HUES64 (cell line): ENCODE results near the gene NUCB1.
"Not testable (repeated sequence)": the region's sequence is repeated elsewhere in the genome, so short reads cannot be mapped to it uniquely, and the experiment has no call there.

Experiments used
- H3K27ac ChIP-seq: 2 replicates; pipeline ENCODE4 v1.7.0; 2013; ENCODE audit warnings: low read depth, low read length, inconsistent platforms
- H3K27me3 ChIP-seq: 2 replicates; pipeline ENCODE4 v1.6.1; 2013; ENCODE audit warnings: mild to moderate bottlenecking, low read length; ENCODE audit not compliant: insufficient read depth
- H3K36me3 ChIP-seq: 2 replicates; pipeline ENCODE4 v1.6.1; 2013; ENCODE audit warnings: mild to moderate bottlenecking, low read length; ENCODE audit not compliant: insufficient read depth
- H3K4me1 ChIP-seq: 2 replicates; pipeline ENCODE4 v1.6.1; 2013; ENCODE audit warnings: mild to moderate bottlenecking, low read length, moderate library complexity; ENCODE audit not compliant: insufficient read depth
- H3K4me3 ChIP-seq: 2 replicates; pipeline ENCODE4 v1.5.1; 2013; ENCODE audit warnings: mild to moderate bottlenecking, low read length, moderate library complexity
- H3K9ac ChIP-seq: 2 replicates; pipeline ENCODE4 v1.6.1; 2013; ENCODE audit warnings: mild to moderate bottlenecking, low read depth, low read length
- H3K9me3 ChIP-seq: 2 replicates; pipeline ENCODE4 v1.6.1; 2013; ENCODE audit warnings: low read depth, low read length; ENCODE audit not compliant: insufficient read depth
- WGBS: fragments of 150-250, 120-280 bp; methylation state at CpG from one replicate; pipeline ENCODE4 v1.1.7; 2013; ENCODE audit warnings: missing lambda C conversion rate; 5-methylcytosine and 5-hydroxymethylcytosine counted together

The NUCB1 gene

DNA sequence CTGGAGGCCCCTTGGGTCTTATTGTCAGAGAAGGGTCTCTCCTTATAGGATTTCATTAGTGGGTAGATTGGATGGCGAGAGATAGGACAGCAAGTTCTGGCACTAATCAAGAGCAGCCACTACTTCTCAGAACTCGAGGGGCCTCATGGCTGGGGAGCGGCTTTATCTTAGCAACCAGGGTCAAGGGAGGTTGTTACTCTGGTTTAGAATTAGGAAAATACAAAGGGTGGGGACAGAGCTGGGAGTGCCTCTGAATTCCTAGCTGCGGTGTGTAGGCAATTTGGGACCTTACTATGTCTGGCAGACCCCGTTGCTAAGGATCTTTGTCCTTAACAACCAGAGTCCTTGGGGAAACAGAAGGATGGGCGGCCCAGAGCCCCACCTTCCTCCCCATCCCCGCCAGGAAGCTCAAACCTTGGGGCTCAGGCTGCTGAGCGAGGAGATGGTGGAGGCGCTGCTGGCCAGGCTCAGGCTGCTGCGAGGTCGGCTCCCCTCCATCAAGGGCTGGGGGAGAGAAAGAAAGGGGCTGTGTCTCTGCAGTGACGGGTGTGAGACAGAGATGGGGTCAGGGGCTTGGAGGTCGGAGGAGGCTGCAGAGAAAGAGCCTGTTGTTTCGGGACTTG is 32.9 kb upstream of the NUCB1 start:
- no peak overlapping the region for H3K9ac ChIP-seq
- peaks cover 13% of the 10 kb centered on the region for H3K4me1 ChIP-seq
- peaks cover 6% of the 10 kb centered on the region; the same call in 1 of the 2 replicates for H3K36me3 ChIP-seq
- H3K27me3 ChIP-seq: no peaks in the 10 kb centered on the region
- 87% methylated on average over 14 of the region's 14 CpGs for WGBS
- H3K4me3 ChIP-seq: no peak overlapping the region; the same call in 1 of the 2 replicates
- H3K27ac ChIP-seq: no peak overlapping the region
- no peaks in the 10 kb centered on the region for H3K9me3 ChIP-seq

DNA sequence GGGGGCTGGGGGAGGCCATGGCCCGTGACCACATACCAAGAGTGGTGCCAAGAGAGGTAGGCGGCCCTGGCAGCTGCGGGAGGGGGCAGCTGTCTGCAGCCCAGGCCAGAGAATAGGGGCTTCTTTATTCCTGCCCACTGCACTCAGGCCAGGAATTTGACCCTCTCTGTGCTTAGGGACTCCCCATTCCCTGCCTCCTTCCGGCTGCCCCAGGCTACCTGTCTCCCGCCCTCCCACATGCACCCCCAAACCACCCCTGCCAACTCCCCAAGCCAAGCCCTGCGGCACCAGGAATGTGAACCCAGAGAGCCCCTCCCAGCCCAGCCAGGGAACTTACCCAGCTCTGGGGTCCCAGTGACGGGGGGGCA is 32.4 kb upstream of the NUCB1 start:
- Histone ChIP-seq H3K27me3 (no peaks in the 10 kb centered on the region), H3K36me3 (peaks cover 6% of the 10 kb centered on the region; the same call in 1 of the 2 replicates), H3K9ac (peak overlapping the region; percentile 63), H3K9me3 (no peaks in the 10 kb centered on the region), H3K4me3 (peak overlapping the region; percentile 42), H3K27ac (no peak overlapping the region), H3K4me1 (peaks cover 13% of the 10 kb centered on the region)
- WGBS: 80% methylated on average over 7 of the region's 7 CpGs

DNA sequence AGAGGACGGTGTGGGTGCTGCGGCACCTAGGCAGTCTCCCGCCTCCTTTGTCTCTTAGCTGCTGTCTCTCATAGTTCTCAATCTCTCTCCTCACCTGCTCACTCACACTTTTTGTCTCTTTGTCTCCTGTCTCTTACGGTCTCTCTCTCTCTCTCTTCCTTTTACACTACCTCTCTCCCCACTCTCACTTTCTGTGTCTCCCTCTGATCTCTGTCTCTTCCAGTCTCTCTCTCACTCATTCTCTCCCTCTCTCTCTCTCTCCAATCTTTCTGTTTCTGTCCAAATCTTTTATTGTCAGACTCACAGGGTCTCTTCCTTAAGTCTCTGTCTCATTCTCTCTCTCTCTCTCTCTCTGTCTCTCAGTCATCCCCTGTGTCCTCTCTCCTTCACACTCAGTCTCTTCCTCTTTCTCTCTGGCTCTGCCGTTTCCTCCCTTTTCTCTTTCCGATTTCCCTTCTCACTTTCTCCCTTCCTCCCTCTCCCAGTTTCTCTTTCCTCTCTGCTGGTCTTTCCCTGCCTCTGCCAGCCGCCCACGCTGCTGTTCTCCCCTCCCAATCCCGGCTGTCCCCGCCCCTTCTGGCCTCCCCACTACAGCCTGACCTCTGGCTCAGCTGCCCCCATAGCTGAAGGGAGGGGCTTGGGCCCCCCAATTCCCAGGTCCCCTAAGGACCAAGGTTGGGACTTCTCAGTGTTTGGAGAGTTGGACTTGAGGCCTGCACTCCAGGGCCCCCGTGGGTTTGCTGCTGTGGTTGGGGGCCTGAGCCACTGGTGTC is 31.8 kb upstream of the NUCB1 start, which contains the start of gene PLEKHA4:
PLEKHA4 (minus strand) TSS at position 504 of the 773 bp plus-strand sequence. CDS start 997 bp downstream, outside the sequence.
- WGBS: 39% methylated on average over 11 of the region's 11 CpGs
- Histone ChIP-seq H3K4me3 (peak within 1 kb of the TSS; percentile 42), H3K27me3 (no peaks in the 10 kb centered on the region), H3K4me1 (peaks cover 16% of the 10 kb centered on the region), H3K9me3 (no peaks in the 10 kb centered on the region), H3K9ac (peak within 1 kb of the TSS; percentile 63), H3K36me3 (peaks cover 7% of the 10 kb centered on the region), H3K27ac (peak within 1 kb of the TSS; percentile 57)

DNA sequence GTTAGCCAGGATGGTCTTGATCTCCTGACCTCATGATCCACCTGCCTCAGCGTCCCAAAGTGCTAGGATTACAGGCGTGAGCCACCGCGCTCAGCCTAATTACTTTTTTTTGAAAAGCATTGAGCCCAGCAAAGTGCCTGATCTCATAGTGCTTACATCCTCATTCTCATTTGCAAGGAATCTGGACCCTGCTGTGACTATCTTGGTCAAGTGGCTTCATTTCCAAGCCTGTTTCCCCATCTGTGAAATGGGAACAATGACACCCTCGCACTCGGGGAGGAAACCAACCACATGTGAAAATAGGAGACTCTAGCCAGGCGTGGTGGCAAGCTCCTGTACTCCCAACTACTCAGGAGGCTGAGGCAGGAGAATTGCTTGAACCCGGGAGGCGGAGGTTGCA is 30.1 kb upstream of the NUCB1 start:
- Histone ChIP-seq H3K9ac (no peak overlapping the region), H3K36me3 (peaks cover 19% of the 10 kb centered on the region)
- WGBS: 95% methylated on average over 9 of the region's 9 CpGs

DNA sequence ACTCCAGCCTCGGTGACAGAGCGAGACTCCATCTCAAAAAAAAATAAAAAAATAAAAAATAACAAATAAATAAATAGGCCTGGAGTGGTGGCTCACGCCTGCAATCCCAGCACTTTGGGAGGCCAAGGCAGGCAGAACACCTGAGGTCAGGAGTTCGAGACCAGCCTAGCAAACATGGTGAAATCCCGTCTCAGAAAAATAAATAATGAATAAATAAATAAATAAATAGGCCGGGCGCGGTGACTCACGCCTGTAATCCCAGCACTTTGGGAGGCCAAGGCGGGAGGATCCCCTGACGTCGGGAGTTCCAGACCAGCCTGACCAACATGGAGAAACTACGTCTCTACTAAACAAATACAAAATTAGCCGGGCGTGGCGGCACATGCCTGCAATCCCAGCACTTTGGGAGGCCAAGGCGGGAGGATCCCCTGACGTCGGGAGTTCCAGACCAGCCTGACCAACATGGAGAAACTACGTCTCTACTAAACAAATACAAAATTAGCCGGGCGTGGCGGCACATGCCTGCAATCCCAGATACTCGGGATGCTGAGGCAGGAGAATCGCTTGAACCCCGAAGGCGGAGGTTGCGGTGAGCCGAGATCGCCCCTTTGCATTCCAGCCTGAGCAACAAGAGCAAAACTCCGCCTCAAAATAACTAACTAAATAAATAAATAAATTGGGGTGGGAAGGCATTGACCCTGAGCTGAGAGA is 28.5 kb upstream of the NUCB1 start:
- 87% methylated on average over 26 of the region's 31 CpGs for WGBS
- not testable (repeated sequence) for H3K4me3 ChIP-seq, H3K27ac ChIP-seq, H3K27me3 ChIP-seq, H3K9me3 ChIP-seq
- Histone ChIP-seq H3K4me1 (peaks cover 19% of the 10 kb centered on the region), H3K9ac (peak overlapping the region; percentile 30; the same call in 1 of the 2 replicates), H3K36me3 (peaks cover 34% of the 10 kb centered on the region)

More for the DNA sequence above, 30.1 kb upstream of the NUCB1 start:
- H3K9me3 ChIP-seq: no peaks in the 10 kb centered on the region
- H3K4me1 ChIP-seq: peaks cover 19% of the 10 kb centered on the region
- no peak overlapping the region for H3K27ac ChIP-seq
- no peaks in the 10 kb centered on the region for H3K27me3 ChIP-seq
- no peak overlapping the region for H3K4me3 ChIP-seq

DNA sequence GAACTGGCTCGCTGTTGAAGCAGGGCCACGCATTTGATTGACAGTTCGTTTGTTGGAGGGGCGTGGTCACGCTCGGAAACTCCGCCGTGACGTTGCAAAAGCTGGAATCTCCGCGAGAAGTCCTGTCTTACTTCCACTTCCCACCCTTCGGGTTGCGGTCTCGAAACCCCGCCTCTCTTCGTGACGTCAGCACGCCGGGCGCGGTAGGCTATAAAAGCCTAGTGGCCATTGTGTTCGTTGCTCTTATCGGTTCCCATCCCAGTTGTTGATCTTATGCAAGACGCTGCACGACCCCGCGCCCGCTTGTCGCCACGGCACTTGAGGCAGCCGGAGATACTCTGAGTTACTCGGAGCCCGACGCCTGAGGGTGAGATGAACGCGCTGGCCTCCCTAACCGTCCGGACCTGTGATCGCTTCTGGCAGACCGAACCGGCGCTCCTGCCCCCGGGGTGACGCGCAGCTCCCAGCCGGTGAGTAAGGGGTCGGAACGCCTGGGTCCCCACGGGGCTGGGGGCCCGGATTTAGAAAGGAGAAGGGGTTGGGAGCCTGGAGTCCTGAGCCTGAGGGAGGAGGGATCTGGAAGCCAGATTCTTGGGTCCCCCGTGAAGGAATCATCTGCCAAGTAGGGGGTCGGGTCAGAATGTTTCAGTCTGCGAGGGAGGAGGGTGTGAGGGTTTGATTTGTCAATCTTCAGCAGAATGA is 27.8 kb upstream of the NUCB1 start, which contains the start of gene PPP1R15A:
PPP1R15A (plus strand) TSS at position 240 of the 702 bp plus-strand sequence. CDS start 813 bp downstream, outside the sequence.
- peak within 1 kb of the TSS; percentile 96 for H3K27ac ChIP-seq
- peaks cover 36% of the 10 kb centered on the region for H3K36me3 ChIP-seq
- H3K4me1 ChIP-seq: peaks cover 19% of the 10 kb centered on the region
- peak within 1 kb of the TSS; percentile 89 for H3K4me3 ChIP-seq
- H3K9me3 ChIP-seq: no peaks in the 10 kb centered on the region
- H3K27me3 ChIP-seq: no peaks in the 10 kb centered on the region
- peak within 1 kb of the TSS; percentile 94 for H3K9ac ChIP-seq
- WGBS: under 1% methylated on average over 53 of the region's 53 CpGs

DNA sequence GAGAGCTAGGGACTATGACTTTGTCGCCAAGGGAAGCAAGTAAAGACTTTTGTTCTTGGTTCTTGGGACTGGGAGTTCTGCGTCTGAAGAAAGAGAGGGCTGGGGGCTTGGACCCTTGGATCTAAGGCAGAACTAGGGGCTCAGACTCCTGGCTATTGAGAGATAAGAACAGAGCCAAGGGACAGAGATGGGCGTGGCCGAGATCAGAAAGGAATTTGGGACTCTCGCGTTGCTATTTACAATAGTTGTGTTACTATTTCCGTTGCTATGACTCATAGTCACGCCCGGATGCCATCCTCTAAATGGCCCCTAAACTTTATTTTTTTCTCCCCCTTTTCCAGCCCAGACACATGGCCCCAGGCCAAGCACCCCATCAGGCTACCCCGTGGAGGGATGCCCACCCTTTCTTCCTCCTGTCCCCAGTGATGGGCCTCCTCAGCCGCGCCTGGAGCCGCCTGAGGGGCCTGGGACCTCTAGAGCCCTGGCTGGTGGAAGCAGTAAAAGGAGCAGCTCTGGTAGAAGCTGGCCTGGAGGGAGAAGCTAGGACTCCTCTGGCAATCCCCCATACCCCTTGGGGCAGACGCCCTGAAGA is 27.1 kb upstream of the NUCB1 start:
- WGBS: 17% methylated on average over 14 of the region's 14 CpGs
- peak overlapping the region; percentile 94 for H3K9ac ChIP-seq

DNA sequence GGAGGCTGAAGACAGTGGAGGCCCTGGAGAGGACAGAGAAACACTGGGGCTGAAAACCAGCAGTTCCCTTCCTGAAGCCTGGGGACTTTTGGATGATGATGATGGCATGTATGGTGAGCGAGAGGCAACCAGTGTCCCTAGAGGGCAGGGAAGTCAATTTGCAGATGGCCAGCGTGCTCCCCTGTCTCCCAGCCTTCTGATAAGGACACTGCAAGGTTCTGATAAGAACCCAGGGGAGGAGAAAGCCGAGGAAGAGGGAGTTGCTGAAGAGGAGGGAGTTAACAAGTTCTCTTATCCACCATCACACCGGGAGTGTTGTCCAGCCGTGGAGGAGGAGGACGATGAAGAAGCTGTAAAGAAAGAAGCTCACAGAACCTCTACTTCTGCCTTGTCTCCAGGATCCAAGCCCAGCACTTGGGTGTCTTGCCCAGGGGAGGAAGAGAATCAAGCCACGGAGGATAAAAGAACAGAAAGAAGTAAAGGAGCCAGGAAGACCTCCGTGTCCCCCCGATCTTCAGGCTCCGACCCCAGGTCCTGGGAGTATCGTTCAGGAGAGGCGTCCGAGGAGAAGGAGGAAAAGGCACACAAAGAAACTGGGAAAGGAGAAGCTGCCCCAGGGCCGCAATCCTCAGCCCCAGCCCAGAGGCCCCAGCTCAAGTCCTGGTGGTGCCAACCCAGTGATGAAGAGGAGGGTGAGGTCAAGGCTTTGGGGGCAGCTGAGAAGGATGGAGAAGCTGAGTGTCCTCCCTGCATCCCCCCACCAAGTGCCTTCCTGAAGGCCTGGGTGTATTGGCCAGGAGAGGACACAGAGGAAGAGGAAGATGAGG is 26.4 kb upstream of the NUCB1 start:
- H3K9ac ChIP-seq: peak overlapping the region; percentile 94
- H3K36me3 ChIP-seq: peaks cover 40% of the 10 kb centered on the region
- WGBS: 85% methylated on average over 14 of the region's 14 CpGs
- H3K9me3 ChIP-seq: no peaks in the 10 kb centered on the region
- peaks cover 10% of the 10 kb centered on the region for H3K4me1 ChIP-seq
- H3K27me3 ChIP-seq: no peaks in the 10 kb centered on the region
- H3K4me3 ChIP-seq: peak overlapping the region; percentile 89
- peak overlapping the region; percentile 96 for H3K27ac ChIP-seq

More for the DNA sequence above, 27.1 kb upstream of the NUCB1 start:
- peak overlapping the region; percentile 96 for H3K27ac ChIP-seq
- no peaks in the 10 kb centered on the region for H3K9me3 ChIP-seq
- H3K36me3 ChIP-seq: peaks cover 40% of the 10 kb centered on the region
- peak overlapping the region; percentile 89 for H3K4me3 ChIP-seq
- H3K4me1 ChIP-seq: peaks cover 17% of the 10 kb centered on the region
- H3K27me3 ChIP-seq: no peaks in the 10 kb centered on the region

DNA sequence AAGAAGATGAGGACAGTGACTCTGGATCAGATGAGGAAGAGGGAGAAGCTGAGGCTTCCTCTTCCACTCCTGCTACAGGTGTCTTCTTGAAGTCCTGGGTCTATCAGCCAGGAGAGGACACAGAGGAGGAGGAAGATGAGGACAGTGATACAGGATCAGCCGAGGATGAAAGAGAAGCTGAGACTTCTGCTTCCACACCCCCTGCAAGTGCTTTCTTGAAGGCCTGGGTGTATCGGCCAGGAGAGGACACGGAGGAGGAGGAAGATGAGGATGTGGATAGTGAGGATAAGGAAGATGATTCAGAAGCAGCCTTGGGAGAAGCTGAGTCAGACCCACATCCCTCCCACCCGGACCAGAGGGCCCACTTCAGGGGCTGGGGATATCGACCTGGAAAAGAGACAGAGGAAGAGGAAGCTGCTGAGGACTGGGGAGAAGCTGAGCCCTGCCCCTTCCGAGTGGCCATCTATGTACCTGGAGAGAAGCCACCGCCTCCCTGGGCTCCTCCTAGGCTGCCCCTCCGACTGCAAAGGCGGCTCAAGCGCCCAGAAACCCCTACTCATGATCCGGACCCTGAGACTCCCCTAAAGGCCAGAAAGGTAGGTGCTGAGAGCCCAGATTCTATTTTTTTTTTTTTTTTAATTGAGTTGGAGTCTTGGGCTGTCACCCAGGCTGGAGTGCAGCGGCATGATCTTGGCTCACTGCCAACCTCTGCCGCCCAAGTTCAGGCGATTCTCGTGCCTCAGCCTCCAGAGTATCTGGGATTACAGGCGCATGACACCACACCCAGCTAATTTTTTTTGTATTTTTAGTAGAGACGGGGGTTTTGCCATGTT is 25.6 kb upstream of the NUCB1 start:
- Histone ChIP-seq H3K27ac (no peak overlapping the region), H3K27me3 (no peaks in the 10 kb centered on the region), H3K9ac (0 out of 2 replicates have a peak overlapping the region, but pooled peaks have one; percentile 22), H3K36me3 (peaks cover 40% of the 10 kb centered on the region), H3K4me3 (peak overlapping the region; percentile 18), H3K9me3 (no peaks in the 10 kb centered on the region), H3K4me1 (peaks cover 9% of the 10 kb centered on the region; the same call in 1 of the 2 replicates)
- WGBS: 90% methylated on average over 17 of the region's 17 CpGs
